Measurements from ENCODE around the gene COL17A1. TPM values are rescaled to one million over a fixed set of nuclear protein-coding genes. Genes with fewer than 3 reads are reported as not detected.

COL17A1 gene
- total and polyA plus RNA-seq, 2 experiments from 2014 or later: 0.18 TPM; not detected in 1

- H3K36me3 ChIP-seq: peaks cover 5% of the 10 kb centered on the region
- peaks cover 31% of the 10 kb centered on the region for H3K4me1 ChIP-seq (ENCODE audit: low read depth)
- no peaks in the 10 kb centered on the region for H3K9me3 ChIP-seq (ENCODE audit: low read depth)
- H3K4me3 ChIP-seq: no peak overlapping the region
- peak overlapping the region; percentile 61 for H3K27ac ChIP-seq
- peak; percentile 48 to 81 for DNase-seq (ENCODE audit: low read depth in 1 of 2, low spot score in 1 of 2)
- TF ChIP-seq CTCF (IDR thresholded peaks at IDR 0.05; ENCODE audit: low read depth, low read length): peak; percentile 56
- no peaks in the 10 kb centered on the region for H3K27me3 ChIP-seq
Observed at GRCh38 chr10:104028146-104028545, 57.5 kb downstream of the COL17A1 start.

- no peak for TF ChIP-seq CTCF (IDR thresholded peaks at IDR 0.05; ENCODE audit: low read depth, low read length)
- Histone ChIP-seq H3K4me3 (no peak overlapping the region), H3K36me3 (peaks cover 7% of the 10 kb centered on the region), H3K4me1 (ENCODE audit: low read depth) (peaks cover 31% of the 10 kb centered on the region), H3K27ac (no peak overlapping the region), H3K9me3 (ENCODE audit: low read depth) (no peaks in the 10 kb centered on the region), H3K27me3 (no peaks in the 10 kb centered on the region)
- DNase-seq (ENCODE audit: low read depth in 1 of 2, low spot score in 1 of 2): no peak
Observed at GRCh38 chr10:104026762-104027161, 58.9 kb downstream of the COL17A1 start.

- no peak for TF ChIP-seq CTCF (IDR thresholded peaks at IDR 0.05; ENCODE audit: low read depth, low read length)
- DNase-seq (ENCODE audit: low read depth in 1 of 2, low spot score in 1 of 2): no peak
- H3K4me1 ChIP-seq (ENCODE audit: low read depth): peaks cover 31% of the 10 kb centered on the region
- H3K27ac ChIP-seq: no peak overlapping the region
- H3K9me3 ChIP-seq (ENCODE audit: low read depth): no peaks in the 10 kb centered on the region
- H3K27me3 ChIP-seq: no peaks in the 10 kb centered on the region
- no peak overlapping the region for H3K4me3 ChIP-seq
- peaks cover 18% of the 10 kb centered on the region for H3K36me3 ChIP-seq
Observed at GRCh38 chr10:104025524-104025923, 60.2 kb downstream of the COL17A1 start.

DNA sequence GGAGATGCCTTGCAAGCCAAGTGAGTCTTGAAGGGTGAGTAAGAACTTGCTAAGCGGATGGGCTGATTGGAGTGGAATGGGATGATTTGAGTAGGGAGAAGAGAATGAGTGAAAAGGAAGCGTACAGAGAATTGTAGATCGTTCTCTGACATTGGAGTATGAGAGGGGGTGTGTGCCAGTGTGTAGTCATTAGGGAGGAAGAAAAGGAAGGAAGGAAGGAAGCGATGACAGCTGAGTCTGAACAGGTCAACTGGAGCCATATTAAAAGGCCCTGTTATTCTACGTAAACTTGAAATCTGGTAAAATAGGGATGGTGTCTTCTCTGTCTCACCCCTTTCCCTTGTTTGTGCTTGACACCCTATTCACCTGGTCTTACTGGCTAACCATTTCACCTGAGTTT lies 63.7 kb downstream of the COL17A1 start:
- no peaks in the 10 kb centered on the region for H3K27me3 ChIP-seq
- peaks cover 31% of the 10 kb centered on the region for H3K36me3 ChIP-seq
- no peaks in the 10 kb centered on the region for H3K9me3 ChIP-seq (ENCODE audit: low read depth)

DNA sequence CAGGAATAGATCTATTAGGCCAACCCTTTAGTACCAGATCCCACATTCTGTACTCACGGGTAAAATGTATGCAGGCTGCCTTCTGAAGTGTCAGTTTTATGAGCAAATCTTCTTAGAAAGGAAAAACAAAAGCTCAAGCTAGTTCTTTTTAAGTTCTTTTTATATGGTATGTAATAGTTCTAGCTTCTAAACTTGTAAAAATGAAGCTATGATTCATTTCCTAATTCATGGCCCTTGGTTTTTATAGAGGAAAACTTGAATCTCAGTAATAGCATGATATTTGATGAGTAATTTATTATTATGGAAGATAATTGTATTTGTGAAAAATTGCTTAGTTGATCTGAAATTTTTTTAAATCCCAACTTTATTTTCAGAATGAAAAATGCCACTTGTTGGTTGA lies 64.4 kb downstream of the COL17A1 start:
- no peak for TF ChIP-seq CTCF (IDR thresholded peaks at IDR 0.05; ENCODE audit: low read depth, low read length)
- no peaks in the 10 kb centered on the region for H3K9me3 ChIP-seq (ENCODE audit: low read depth)
- peaks cover 31% of the 10 kb centered on the region for H3K36me3 ChIP-seq
- no peak overlapping the region for H3K4me3 ChIP-seq
- H3K27me3 ChIP-seq: no peaks in the 10 kb centered on the region
- H3K27ac ChIP-seq: no peak overlapping the region
- H3K4me1 ChIP-seq (ENCODE audit: low read depth): peaks cover 8% of the 10 kb centered on the region
- DNase-seq (ENCODE audit: low read depth in 1 of 2, low spot score in 1 of 2): no peak

More for the DNA sequence above, 63.7 kb downstream of the COL17A1 start:
- Histone ChIP-seq H3K4me1 (ENCODE audit: low read depth) (peaks cover 8% of the 10 kb centered on the region), H3K27ac (no peak overlapping the region), H3K4me3 (no peak overlapping the region)
- TF ChIP-seq CTCF (IDR thresholded peaks at IDR 0.05; ENCODE audit: low read depth, low read length): no peak
- DNase-seq (ENCODE audit: low read depth in 1 of 2, low spot score in 1 of 2): no peak

GRCh38 chr10:104020020-104020419 lies 65.7 kb downstream of the COL17A1 start:
- no peak for TF ChIP-seq CTCF (IDR thresholded peaks at IDR 0.05; ENCODE audit: low read depth, low read length)
- Histone ChIP-seq H3K27me3 (no peaks in the 10 kb centered on the region), H3K27ac (no peak overlapping the region), H3K9me3 (ENCODE audit: low read depth) (no peaks in the 10 kb centered on the region), H3K36me3 (peaks cover 31% of the 10 kb centered on the region), H3K4me3 (no peak overlapping the region), H3K4me1 (ENCODE audit: low read depth) (peaks cover 8% of the 10 kb centered on the region)
- DNase-seq (ENCODE audit: low read depth in 1 of 2, low spot score in 1 of 2): no peak
